ENCODE data around the gene AGGF1.

AGGF1 gene

GRCh38 chr5:77080905-77081304, 50.7 kb downstream of the AGGF1 start:
- ChIA-PET CTCF (interaction anchor here (1.0 kb wide), 1 partner anchor 9 kb away, joined by 4 read pairs; no protein-coding TSS in a partner anchor), POLR2A (no interaction called here)
- DNase-seq (ENCODE audit: extremely low spot score): no peak
- TF ChIP-seq CTCF (IDR thresholded peaks at IDR 0.05; ENCODE audit: control extremely low read depth, extremely low read depth, low read depth, missing control alignments): no peak

- ChIA-PET POLR2A (no interaction called here), CTCF (no interaction called here)
- no peak for TF ChIP-seq CTCF (IDR thresholded peaks at IDR 0.05; ENCODE audit: control extremely low read depth, extremely low read depth, low read depth, missing control alignments)
- no peak for DNase-seq (ENCODE audit: extremely low spot score)
Observed at GRCh38 chr5:77082280-77082679, 52.1 kb downstream of the AGGF1 start.

GRCh38 chr5:77083088-77083487, 52.9 kb downstream of the AGGF1 start:
- peak; percentile 29 for DNase-seq (ENCODE audit: extremely low spot score)
- POLR2A ChIA-PET: no interaction called here
- CTCF ChIA-PET: interaction anchor here (1.0 kb wide), 1 partner anchor 9 kb away, joined by 4 read pairs; no protein-coding TSS in a partner anchor
- no peak for TF ChIP-seq CTCF (IDR thresholded peaks at IDR 0.05; ENCODE audit: control extremely low read depth, extremely low read depth, low read depth, missing control alignments)

GRCh38 chr5:77086368-77086688, 56.1 kb downstream of the AGGF1 start:
- DNase-seq (ENCODE audit: extremely low spot score): no peak
- CTCF ChIA-PET: interaction anchor here (0.6 to 4.7 kb wide), 4 partner anchors 8 to 406 kb away, joined by 3 to 51 read pairs (median 3); partner anchors contain the start of gene WDR41
- POLR2A ChIA-PET: no interaction called here
- no peak for TF ChIP-seq CTCF (IDR thresholded peaks at IDR 0.05; ENCODE audit: control extremely low read depth, extremely low read depth, low read depth, missing control alignments)

DNA sequence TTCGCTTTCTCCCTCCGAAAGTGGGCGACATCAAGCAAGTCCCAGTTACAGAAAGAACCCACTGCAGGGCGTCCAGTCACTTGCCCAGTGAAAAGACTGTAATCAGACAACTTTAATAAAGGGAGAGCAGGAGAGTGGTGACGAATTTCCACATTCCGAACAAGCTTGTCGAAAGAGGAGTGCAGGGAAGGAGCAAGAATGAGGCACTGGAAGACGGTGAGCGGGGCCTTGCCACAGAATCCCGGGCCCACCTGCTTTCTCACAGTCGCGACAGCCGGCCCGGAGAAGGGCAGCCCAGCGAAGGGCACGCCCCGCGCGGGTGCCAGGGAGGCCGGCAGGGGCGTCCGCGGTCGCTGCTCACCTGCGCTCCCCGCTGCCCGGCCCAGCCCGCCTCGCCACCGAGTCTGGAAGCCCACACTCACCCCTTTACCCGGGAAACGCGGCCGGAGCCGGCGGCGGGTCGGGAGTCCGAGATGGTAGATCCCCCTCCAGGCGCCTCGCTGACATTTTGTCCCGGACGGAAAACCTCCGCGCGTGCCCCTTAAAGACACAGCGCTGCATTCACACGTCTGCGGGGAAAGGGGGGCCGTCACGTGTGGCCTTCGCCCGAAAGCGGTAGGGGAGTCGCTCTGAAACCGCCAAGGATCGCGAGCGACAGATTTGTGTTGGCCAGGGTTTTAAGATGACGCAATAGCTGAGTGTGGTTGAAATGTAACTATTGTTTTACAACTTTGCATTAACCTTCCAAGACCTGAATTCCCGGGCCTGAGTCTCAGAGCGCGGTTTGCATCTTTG, 56.7 kb downstream of the AGGF1 start, which contains the start of gene ZBED3:
Gene ZBED3 (minus strand): TSS at position 597 of the 795 bp plus-strand sequence. CDS start 9,407 bp downstream, outside the sequence.
- peak; percentile 61 for DNase-seq (ENCODE audit: extremely low spot score)
- TF ChIP-seq CTCF (IDR thresholded peaks at IDR 0.05; ENCODE audit: control extremely low read depth, extremely low read depth, low read depth, missing control alignments): no peak
- POLR2A ChIA-PET: no interaction called here
- CTCF ChIA-PET: interaction anchor here (1.0 to 4.7 kb wide), 4 partner anchors 9 to 406 kb away, joined by 3 to 51 read pairs (median 4); partner anchors contain the start of gene WDR41

GRCh38 chr5:77087484-77088261, 57.5 kb downstream of the AGGF1 start:
- DNase-seq (ENCODE audit: extremely low spot score): no peak

More at GRCh38 chr5:77087484-77088261, 57.5 kb downstream of the AGGF1 start:
- no peak for TF ChIP-seq CTCF (IDR thresholded peaks at IDR 0.05; ENCODE audit: control extremely low read depth, extremely low read depth, low read depth, missing control alignments)
- POLR2A ChIA-PET: no interaction called here
- CTCF ChIA-PET: interaction anchor here (0.6 to 4.7 kb wide), 3 partner anchors 10 to 406 kb away, joined by 3 to 51 read pairs (median 4); partner anchors contain the start of gene WDR41

Data from GM10248 (cell line).